ENCODE results near the gene SLC1A6. TPM values are rescaled to one million over a fixed set of nuclear protein-coding genes. Genes with fewer than 3 reads are reported as not detected.

SLC1A6 gene
- total and polyA plus RNA-seq, 2 of the 4 experiments (the other 2 are of a cell fraction), result not detected

GRCh38 chr19:14949876-14950275 lies 29.8 kb downstream of the SLC1A6 start:
- Histone ChIP-seq H2BK120ac (ENCODE audit: low read depth, low read length) (no peak overlapping the region), H2AFZ (replicated peaks; ENCODE audit: low read length, poor library complexity) (no peak overlapping the region), H3K4ac (ENCODE audit: low read depth, low read length) (no peak overlapping the region), H3K4me2 (ENCODE audit: low read depth, low read length) (no peak overlapping the region), H3K27me3 (ENCODE audit: control insufficient read depth, insufficient read depth, low read length) (no peaks in the 10 kb centered on the region), H3K4me1 (ENCODE audit: control insufficient read depth, insufficient read depth, low read length) (no peaks in the 10 kb centered on the region), H3K27ac (ENCODE audit: insufficient read depth, low read length) (no peak overlapping the region), H4K5ac (ENCODE audit: low read depth, low read length) (no peak overlapping the region), H3K9me1 (ENCODE audit: insufficient read depth, low read length) (no peaks in the 10 kb centered on the region), H4K8ac (ENCODE audit: low read depth in 2 of 2, low read length in 2 of 2) (no peak overlapping the region), H3K23ac (ENCODE audit: low read depth, low read length) (no peak overlapping the region), H2BK5ac (ENCODE audit: low read depth, low read length, poor library complexity, severe bottlenecking) (no peak overlapping the region), H4K20me1 (ENCODE audit: insufficient read depth, low read length) (no peaks in the 10 kb centered on the region), H3K9me3 (ENCODE audit: control insufficient read depth, insufficient read depth, low read length) (peaks cover 17% of the 10 kb centered on the region), H2AK9ac (replicated peaks; ENCODE audit: low read depth, low read length, poor library complexity) (no peak overlapping the region), H3K79me1 (ENCODE audit: low read depth in 1 of 2, low read length in 2 of 2) (no peaks in the 10 kb centered on the region), H4K91ac (ENCODE audit: insufficient read depth, low read depth, low read length) (no peak overlapping the region), H3K9ac (ENCODE audit: low read depth, low read length) (no peak overlapping the region), H3K14ac (replicated peaks; ENCODE audit: low read depth, low read length) (no peak overlapping the region), H2BK20ac (ENCODE audit: low read depth, low read length) (no peak overlapping the region), H2BK15ac (ENCODE audit: low read depth, low read length) (no peak overlapping the region), H3K4me3 (ENCODE audit: insufficient read depth, low read depth, low read length) (no peak overlapping the region), H3K18ac (ENCODE audit: low read depth, low read length) (no peak overlapping the region), H2AK5ac (ENCODE audit: low read depth, low read length) (no peak overlapping the region), H3K56ac (ENCODE audit: extremely low read depth, insufficient read depth, low read length) (no peak overlapping the region), H3K36me3 (ENCODE audit: control insufficient read depth, insufficient read depth, low read length) (no peaks in the 10 kb centered on the region)
- ATAC-seq (ENCODE audit: low read depth) (no peak), DNase-seq (no peak)
- ChIA-PET CTCF (no interaction called here), POLR2A (ENCODE audit: unreplicated experiment) (no interaction called here)
- dilution Hi-C loops (cut with HindIII; ENCODE audit: low sequenced_read_pairs, unreplicated experiment), result no loop called here
- TF ChIP-seq NFE2L2 (IDR thresholded peaks at IDR 0.05; ENCODE audit: low read depth, low read length) (no peak), ELK1 (IDR thresholded peaks at IDR 0.05; ENCODE audit: borderline replicate concordance, low read depth, low read length) (no peak), MAFK (IDR thresholded peaks at IDR 0.05; ENCODE audit: low read depth, low read length) (no peak), RCOR1 (IDR thresholded peaks at IDR 0.05; ENCODE audit: insufficient replicate concordance, low read length) (no peak), RFX5 (IDR thresholded peaks at IDR 0.05; ENCODE audit: low read depth, low read length) (no peak), FOS (IDR thresholded peaks at IDR 0.05; ENCODE audit: low read depth, low read length) (no peak), RAD21 (IDR thresholded peaks at IDR 0.05; ENCODE audit: low read length) (no peak), CTCF (conservative IDR thresholded peaks at IDR 0.05; ENCODE audit: low read depth, low read length) (no peak), POLR2A (IDR thresholded peaks at IDR 0.05; ENCODE audit: low read depth, low read length) (no peak)
- intact Hi-C loops (cut with micrococcal nuclease), result no loop called here
- BruUV-seq (replicated peaks), result no TSS peak
- WGBS, 2 experiments (ENCODE audit: extremely low coverage in 2 of 2, insufficient read length in 1 of 2), result 36% methylated on average over 3 of the region's 8 CpGs; no CpG with 5 or more reads in 1 of the 2 experiments
- in situ Hi-C loops (cut with MboI; ENCODE audit: low sequenced_read_pairs), result no loop called here
